DLD1 (cell line): ENCODE data around the gene CTBP2.

Source experiments
- in situ Hi-C: cut with HindIII; loops from 2 replicates; pipeline ENCODE4 v1.10.0; 2017; ENCODE audit warnings: low sequenced_read_pairs

CTBP2 gene

DNA sequence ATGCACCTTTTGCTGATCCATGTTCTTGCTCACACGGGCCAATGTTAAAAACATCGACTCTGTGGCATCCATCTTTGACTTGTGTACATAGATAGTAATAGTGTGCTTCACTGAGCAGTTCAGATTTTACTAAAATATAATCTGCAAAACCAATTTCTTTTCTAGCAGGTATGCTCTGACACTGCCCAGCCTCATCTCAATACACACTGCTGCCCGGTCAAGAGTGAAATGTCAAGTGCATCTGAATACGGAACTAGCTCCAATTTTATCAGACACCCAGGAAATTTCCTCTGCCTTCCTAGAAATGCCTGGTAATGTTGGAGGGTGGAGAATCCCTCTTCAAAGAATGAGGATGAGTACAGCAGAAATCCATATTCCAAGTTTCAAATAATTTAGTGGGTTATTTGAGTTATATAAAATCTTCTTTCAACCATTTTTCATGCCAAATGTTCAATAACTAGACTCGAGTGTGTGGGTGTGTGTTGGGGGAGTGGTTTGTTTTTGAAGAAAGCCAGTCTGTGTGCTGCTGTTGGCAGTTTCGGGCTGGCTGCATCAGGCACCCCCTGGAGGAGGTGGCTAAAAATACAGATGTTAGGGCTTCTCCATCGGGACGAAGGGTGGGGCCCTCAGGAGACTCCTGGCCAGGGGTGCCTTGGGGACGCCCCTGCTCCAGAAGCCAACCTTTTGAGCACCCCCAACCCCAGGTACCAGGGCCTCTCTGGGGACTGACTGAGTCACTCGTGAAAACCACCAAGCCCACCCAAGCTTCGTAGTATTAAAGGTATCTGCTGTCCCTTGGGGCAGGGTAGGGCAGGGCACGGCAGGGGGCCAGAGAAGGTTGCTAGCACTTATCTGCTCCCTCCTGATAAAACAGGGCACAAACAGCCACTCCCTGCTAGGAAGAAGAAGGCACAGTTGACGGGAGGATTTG, 15.4 kb downstream of the CTBP2 start:
- in situ Hi-C loops: no loop called here

DNA sequence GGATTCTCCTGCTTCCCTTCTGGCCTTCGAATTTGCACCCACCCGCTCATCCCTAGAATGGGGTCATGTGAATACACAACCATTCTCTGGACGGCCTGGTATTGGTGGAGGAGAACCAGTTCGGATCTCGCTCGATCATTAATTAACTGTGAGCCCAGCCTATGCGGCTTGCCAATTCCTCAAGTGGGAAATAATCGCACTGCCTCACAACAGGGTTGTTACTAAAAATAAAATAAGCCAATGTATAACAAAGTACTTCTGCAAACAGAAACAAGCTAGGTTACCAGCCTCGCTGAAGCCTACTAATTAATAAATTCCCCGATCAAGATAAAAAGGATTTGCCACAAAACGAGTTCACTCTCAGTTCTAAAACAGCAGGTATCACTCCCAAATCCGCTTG, 16.2 kb downstream of the CTBP2 start:
- in situ Hi-C loops: no loop called here

- in situ Hi-C loops: no loop called here
Observed at GRCh38 chr10:125142946-125143345, 17.4 kb downstream of the CTBP2 start.

DNA sequence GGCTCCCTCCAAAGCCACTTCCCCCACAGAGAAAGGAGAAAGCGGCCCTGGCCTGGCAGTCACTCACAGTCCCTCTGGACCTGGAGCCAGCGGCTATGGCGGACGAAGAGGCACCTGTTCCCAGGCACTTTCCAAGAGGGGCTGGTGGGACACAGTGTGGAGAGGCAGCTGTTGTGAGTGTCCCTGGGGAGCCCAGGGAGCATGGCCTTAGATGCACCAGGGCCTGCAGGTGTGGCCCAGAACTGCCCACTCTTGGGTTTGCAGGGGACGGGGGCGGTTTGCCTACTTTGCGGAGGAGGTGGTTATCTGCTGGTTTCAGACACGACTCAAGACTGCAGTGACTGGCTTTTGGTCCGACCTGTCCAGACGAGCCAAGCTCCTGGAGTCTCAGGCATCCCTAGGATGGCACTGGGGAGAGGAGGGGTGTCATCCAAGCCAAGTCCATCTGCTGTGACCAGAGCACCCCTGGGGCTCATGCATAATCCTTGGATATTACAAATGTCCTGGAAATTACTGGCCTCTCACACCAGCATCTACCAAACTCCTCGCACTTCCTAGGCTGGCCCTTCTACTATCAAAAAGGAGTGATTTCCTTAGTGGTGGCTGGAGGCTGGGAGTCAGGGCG, 18.4 kb downstream of the CTBP2 start:
- in situ Hi-C loops: no loop called here

- in situ Hi-C loops: no loop called here
Observed at GRCh38 chr10:125141150-125141859, 19.1 kb downstream of the CTBP2 start.

- in situ Hi-C loops: no loop called here
Observed at GRCh38 chr10:125140151-125140550, 20.2 kb downstream of the CTBP2 start.

GRCh38 chr10:125137601-125138438, 22.5 kb downstream of the CTBP2 start:
- in situ Hi-C loops: no loop called here

- in situ Hi-C loops: no loop called here
Observed at GRCh38 chr10:125136087-125136486, 24.3 kb downstream of the CTBP2 start.

- in situ Hi-C loops: no loop called here
Observed at GRCh38 chr10:125135771-125136035, 24.7 kb downstream of the CTBP2 start.

- in situ Hi-C loops: no loop called here
Observed at GRCh38 chr10:125134916-125135770, 25.2 kb downstream of the CTBP2 start.

GRCh38 chr10:125134483-125134848, 25.9 kb downstream of the CTBP2 start:
- in situ Hi-C loops: no loop called here

DNA sequence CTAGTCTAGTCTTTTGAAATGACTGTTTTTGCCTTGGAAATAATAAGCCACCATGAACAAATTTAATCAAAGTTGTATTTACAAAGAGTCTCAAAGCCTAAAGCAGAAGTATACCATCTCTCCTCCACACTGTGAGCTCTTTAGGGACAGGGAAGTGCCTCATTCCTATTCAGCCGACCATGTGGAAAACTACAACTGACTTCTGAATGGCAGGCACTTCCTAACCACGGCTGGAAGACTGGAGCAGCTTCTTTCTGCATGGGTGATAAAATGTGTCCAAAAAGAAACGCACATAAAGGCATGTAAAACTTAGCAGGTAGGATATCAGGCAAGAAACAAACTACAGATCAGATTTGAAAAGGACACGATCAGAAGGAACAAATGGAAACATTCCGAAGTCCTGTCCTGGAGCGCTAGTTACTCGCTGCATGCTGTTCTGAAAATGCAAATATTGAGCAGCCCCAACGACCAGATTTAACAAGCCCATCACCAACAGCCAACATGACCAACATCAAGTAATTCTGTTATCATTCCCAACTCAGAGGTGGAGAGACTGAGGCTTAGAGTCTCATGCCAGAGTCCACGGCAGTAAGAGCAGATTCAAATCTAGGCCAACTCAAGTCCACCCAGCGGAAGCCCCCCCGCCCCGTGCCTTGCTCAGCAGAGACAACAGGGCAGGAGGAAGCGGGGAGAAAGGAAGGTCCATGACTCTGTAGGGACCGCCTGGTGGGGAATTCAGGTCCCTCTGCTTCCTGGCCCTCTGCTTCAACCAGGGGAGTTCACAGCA, 26.5 kb downstream of the CTBP2 start:
- in situ Hi-C loops: no loop called here

DNA sequence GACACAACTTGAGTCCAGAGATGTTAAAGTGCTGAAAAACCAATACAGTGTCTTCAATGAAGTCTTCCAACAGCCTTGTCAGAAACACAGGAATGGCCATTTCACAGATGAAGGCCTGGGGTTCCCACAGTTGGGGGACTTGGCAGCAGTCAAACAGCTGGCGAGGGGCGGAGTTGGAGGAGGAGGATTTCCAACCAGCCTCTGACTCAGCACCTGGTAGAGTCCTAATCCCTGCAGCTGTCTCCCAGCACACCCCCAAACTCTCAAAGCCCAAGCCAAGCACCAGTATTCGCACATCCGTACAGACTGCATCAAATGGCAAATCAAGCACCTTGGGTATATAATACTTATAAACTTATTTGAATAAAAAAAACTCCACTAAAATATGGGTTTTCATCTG, 28.0 kb downstream of the CTBP2 start:
- in situ Hi-C loops: no loop called here

DNA sequence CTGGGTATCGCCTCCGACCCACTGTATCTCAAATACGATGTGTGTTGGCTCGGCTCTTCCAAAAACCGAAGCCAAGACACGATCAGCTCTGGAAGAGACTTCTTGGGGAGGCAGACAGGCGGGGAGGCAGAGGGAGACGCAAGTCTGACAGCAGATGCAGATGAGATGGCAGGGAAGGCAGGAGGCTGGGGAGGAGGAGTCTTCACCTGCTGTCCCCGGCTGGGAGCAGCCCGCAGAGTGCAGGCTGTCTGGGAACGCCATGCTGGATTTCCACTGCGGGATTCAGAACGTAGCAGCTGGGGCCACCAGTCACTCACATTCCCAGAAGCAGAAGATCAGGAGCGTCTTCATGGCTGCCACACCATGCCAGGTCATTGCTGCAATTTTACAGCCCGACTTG, 29.4 kb downstream of the CTBP2 start:
- in situ Hi-C loops: no loop called here

DNA sequence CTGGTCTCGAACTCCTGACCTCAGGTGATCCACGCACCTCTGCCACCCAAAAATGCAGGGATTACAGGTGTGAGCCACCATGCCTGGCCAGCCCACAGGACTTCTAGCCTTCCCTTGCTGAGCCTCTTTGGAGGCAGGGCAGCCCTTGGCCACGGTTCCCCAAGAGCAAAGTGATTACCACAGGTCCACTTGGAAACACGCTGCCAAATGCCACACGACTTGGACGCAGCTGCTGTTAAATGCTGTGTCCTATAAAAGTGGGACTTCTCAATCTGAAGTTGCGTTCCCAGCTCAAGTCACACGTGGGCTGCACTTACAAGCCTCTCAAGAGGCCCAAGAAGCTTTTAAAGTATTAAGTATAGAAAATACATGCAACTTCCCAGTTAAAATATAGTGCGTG, 30.1 kb downstream of the CTBP2 start:
- in situ Hi-C loops: no loop called here

- in situ Hi-C loops: no loop called here
Observed at GRCh38 chr10:125129076-125129458, 31.3 kb downstream of the CTBP2 start.

GRCh38 chr10:125128397-125129075, 31.8 kb downstream of the CTBP2 start:
- in situ Hi-C loops: no loop called here

GRCh38 chr10:125127986-125128385, 32.4 kb downstream of the CTBP2 start:
- in situ Hi-C loops: no loop called here

DNA sequence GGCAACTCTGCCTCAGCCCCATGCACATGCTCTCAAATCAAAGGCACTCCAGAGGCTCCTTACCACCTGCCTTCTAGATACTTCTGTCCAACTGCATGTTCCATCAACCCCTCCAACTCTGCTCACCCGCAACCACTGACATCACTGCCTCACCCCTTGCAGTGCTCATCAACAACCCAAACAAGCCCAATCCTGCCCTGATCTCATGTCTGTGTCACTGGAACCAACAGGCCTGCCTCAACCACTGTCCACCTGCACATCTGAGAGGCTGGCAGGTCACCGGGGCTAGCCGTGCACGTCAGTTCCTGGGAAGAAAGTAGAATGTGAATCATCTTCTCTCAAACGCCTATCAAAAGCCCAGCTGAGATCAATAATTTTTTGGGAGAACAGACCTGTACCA, 33.3 kb downstream of the CTBP2 start:
- in situ Hi-C loops: no loop called here
